Measurements from ENCODE around the gene IRX5.

The IRX5 gene

DNA sequence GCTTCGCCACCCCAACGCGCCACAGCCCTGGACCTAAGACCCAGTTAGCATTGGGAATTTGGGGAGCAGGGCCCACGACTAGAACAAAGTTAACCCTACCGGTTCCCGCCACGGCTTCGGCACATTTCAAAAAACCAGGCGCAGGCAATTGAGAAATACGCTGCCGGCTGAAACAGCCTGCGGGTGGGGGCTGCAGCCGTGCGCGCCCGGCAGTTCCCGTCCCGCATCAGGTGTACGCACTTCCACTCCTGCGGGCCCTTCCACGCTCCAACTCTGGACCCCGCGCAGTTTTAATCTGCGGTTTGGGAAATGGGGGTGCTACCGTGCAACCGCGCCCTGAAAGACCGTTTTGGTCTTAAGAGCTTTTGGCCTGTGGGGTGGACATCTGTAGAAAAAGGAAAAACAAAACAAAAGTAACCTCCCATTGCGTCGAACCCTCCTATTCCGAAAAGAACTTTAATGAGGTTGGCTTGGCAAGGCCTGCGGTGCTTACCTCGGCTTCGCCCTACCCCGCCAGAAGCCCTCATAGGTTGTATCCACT lies 7.1 kb downstream of the IRX5 start:
- TF ChIP-seq ZBTB7A (IDR thresholded peaks at IDR 0.05; ENCODE audit: low read depth): no peak
- no peak for TF ChIP-seq TAF1 (IDR thresholded peaks at IDR 0.05; ENCODE audit: low read depth)
- TF ChIP-seq CEBPB (IDR thresholded peaks at IDR 0.05): no peak
- TF ChIP-seq RAD21 (IDR thresholded peaks at IDR 0.05; ENCODE audit: low read depth): no peak
- no peak for TF ChIP-seq TCF12 (IDR thresholded peaks at IDR 0.05; ENCODE audit: low read depth)
- no peak for TF ChIP-seq EP300 (IDR thresholded peaks at IDR 0.05; ENCODE audit: borderline replicate concordance)
- no peak for TF ChIP-seq NFIC (IDR thresholded peaks at IDR 0.05)
- TF ChIP-seq FOXM1 (IDR thresholded peaks at IDR 0.05; ENCODE audit: borderline replicate concordance, low read depth): no peak

DNA sequence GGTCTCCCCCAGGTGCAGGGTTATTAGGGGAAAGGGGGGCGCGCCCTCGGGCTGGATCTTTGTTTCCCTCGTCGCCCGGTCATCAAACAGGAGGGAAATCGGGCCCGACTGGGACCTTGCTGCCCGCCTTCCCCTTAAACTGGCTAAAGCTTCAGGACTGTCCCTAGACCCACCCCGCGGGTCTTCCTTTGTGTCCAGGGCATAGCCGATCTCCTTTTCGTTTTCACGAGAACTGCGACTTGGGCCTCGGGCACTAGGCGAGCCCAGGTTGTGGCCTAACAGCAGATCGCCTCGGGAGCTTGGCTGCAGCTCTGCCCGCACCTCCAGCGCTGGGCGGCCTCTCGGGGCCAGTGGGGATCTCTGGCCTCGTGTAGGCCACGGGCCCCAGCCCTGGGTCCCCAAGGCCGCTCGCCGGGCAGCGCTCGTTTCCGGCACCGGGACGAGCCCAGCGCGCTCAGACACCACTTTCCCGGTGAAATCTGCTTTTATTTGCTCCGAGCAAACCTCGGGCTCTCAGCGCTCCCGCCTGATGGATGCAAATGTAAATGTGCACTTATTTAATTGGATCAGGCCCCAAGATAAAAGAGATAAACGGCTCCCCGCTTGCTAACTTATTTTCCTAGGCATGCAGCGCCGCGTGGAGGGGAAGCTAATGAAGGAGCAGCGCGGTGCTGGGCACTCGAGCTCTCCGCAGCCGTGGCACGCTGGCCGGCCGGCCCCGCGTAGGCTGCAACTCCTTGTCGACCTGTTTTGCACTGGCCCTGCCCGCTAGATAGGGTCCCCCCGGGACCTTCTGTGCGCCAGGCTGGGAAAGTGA lies 7.8 kb downstream of the IRX5 start:
- TF ChIP-seq ZBTB7A (IDR thresholded peaks at IDR 0.05; ENCODE audit: low read depth) (no peak), TAF1 (IDR thresholded peaks at IDR 0.05; ENCODE audit: low read depth) (no peak), TEAD4 (IDR thresholded peaks at IDR 0.05) (no peak), FOXM1 (IDR thresholded peaks at IDR 0.05; ENCODE audit: borderline replicate concordance, low read depth) (no peak), NFIC (IDR thresholded peaks at IDR 0.05) (no peak), RAD21 (IDR thresholded peaks at IDR 0.05; ENCODE audit: low read depth) (no peak), TCF12 (IDR thresholded peaks at IDR 0.05; ENCODE audit: low read depth) (no peak), YY1 (IDR thresholded peaks at IDR 0.05; ENCODE audit: low read depth) (no peak), CEBPB (IDR thresholded peaks at IDR 0.05) (no peak), EP300 (IDR thresholded peaks at IDR 0.05; ENCODE audit: borderline replicate concordance) (no peak)
- TF ChIP-seq, protein P1, sequence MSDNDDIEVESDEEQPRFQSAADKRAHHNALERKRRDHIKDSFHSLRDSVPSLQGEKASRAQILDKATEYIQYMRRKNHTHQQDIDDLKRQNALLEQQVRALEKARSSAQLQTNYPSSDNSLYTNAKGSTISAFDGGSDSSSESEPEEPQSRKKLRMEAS (IDR thresholded peaks at IDR 0.05): no peak
- TF ChIP-seq, protein P2, sequence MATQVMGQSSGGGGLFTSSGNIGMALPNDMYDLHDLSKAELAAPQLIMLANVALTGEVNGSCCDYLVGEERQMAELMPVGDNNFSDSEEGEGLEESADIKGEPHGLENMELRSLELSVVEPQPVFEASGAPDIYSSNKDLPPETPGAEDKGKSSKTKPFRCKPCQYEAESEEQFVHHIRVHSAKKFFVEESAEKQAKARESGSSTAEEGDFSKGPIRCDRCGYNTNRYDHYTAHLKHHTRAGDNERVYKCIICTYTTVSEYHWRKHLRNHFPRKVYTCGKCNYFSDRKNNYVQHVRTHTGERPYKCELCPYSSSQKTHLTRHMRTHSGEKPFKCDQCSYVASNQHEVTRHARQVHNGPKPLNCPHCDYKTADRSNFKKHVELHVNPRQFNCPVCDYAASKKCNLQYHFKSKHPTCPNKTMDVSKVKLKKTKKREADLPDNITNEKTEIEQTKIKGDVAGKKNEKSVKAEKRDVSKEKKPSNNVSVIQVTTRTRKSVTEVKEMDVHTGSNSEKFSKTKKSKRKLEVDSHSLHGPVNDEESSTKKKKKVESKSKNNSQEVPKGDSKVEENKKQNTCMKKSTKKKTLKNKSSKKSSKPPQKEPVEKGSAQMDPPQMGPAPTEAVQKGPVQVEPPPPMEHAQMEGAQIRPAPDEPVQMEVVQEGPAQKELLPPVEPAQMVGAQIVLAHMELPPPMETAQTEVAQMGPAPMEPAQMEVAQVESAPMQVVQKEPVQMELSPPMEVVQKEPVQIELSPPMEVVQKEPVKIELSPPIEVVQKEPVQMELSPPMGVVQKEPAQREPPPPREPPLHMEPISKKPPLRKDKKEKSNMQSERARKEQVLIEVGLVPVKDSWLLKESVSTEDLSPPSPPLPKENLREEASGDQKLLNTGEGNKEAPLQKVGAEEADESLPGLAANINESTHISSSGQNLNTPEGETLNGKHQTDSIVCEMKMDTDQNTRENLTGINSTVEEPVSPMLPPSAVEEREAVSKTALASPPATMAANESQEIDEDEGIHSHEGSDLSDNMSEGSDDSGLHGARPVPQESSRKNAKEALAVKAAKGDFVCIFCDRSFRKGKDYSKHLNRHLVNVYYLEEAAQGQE (IDR thresholded peaks at IDR 0.05; ENCODE audit: low read depth): no peak

DNA sequence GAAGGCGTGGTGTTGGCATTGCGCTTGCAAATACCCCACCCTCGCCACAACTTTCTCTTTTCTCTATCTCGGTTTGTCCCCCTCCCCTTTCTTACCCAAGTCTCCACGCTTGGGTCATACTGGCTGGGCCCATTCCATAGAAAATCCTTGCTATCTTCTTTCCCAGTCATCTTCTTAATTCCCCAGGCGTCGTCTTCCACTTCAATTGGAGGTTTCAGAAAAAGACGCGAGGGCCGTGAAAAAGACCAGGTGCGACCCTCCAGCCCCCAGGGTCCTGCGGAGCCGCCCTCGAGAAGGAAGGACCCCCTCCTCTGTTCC lies 8.3 kb downstream of the IRX5 start:
- TF ChIP-seq TEAD4 (IDR thresholded peaks at IDR 0.05): no peak
- TF ChIP-seq EGR1 (IDR thresholded peaks at IDR 0.05): no peak
- TF ChIP-seq TCF12 (IDR thresholded peaks at IDR 0.05; ENCODE audit: low read depth): no peak
- TF ChIP-seq, protein P2 (IDR thresholded peaks at IDR 0.05; ENCODE audit: low read depth): no peak
- TF ChIP-seq TAF1 (IDR thresholded peaks at IDR 0.05; ENCODE audit: low read depth): no peak
- no peak for TF ChIP-seq YY1 (IDR thresholded peaks at IDR 0.05; ENCODE audit: low read depth)
- TF ChIP-seq NFIC (IDR thresholded peaks at IDR 0.05): no peak
- TF ChIP-seq, protein P1 (IDR thresholded peaks at IDR 0.05): no peak
- TF ChIP-seq, protein P3, sequence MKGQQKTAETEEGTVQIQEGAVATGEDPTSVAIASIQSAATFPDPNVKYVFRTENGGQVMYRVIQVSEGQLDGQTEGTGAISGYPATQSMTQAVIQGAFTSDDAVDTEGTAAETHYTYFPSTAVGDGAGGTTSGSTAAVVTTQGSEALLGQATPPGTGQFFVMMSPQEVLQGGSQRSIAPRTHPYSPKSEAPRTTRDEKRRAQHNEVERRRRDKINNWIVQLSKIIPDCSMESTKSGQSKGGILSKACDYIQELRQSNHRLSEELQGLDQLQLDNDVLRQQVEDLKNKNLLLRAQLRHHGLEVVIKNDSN (IDR thresholded peaks at IDR 0.05): no peak
- TF ChIP-seq ZBTB7A (IDR thresholded peaks at IDR 0.05; ENCODE audit: low read depth): no peak
- no peak for TF ChIP-seq CEBPB (IDR thresholded peaks at IDR 0.05)
- no peak for TF ChIP-seq FOXM1 (IDR thresholded peaks at IDR 0.05; ENCODE audit: borderline replicate concordance, low read depth)
- TF ChIP-seq RAD21 (IDR thresholded peaks at IDR 0.05; ENCODE audit: low read depth): no peak
- TF ChIP-seq EP300 (IDR thresholded peaks at IDR 0.05; ENCODE audit: borderline replicate concordance): no peak
- no peak for TF ChIP-seq CREB1 (IDR thresholded peaks at IDR 0.05; ENCODE audit: low read depth)

DNA sequence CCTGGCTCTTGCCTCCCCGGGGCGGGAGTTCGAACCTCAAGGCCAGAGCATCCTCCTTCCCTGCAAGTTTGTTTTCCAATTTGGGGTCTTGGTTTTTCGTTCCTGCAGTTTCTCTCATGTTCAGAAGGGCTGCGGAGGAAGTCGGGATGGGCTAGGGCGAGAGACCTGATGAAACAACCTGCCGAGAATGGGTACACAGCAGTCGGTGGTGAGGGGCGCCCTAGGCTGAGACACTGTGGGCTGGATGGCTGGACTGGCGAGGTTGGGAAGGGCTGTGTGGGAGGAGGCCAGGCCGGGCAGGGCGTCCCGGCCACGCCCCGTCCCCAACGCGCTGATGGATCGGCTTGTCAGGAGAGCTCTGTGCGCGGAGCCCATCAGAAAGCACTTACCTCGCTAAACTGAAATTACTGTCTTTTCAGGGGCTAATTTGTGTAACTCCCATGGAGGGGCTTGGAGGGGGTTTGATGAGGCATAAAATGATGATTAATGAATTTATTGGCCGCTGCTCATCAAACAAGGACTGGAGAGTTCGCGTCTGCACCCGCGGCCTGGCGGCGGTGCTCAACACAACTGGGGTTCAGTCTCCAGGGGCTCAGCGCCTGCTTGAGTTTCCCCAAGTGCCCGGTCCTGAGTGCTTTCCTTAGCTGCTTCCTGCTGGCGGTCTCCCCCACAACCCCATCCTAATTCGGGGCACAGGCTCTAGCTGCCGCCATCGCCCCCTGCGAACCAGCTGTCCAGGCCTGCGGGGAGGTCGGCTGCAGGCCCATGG lies 9.0 kb downstream of the IRX5 start:
- no peak for TF ChIP-seq RAD21 (IDR thresholded peaks at IDR 0.05; ENCODE audit: low read depth)
- TF ChIP-seq, protein P3 (IDR thresholded peaks at IDR 0.05): no peak
- no peak for TF ChIP-seq NFIC (IDR thresholded peaks at IDR 0.05)
- no peak for TF ChIP-seq FOXM1 (IDR thresholded peaks at IDR 0.05; ENCODE audit: borderline replicate concordance, low read depth)

DNA sequence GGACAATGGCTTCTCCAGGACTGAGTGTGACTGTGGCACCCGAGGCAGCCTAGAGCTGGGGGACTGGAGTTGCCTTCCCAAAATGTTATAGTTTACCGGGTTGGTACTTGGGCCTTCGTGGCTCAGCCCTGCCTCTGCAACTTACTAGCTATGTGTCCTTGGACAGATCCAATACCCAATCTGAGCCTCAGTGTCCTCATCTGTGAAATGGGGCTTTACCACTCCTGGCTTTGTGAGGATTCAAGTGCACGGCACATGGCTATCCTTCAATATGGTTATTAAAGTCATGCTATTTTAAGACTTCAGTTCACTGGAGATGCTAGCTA lies 9.6 kb downstream of the IRX5 start:
- TF ChIP-seq ZBTB7A (IDR thresholded peaks at IDR 0.05; ENCODE audit: low read depth): no peak
- TF ChIP-seq, protein P3 (IDR thresholded peaks at IDR 0.05): no peak
- TF ChIP-seq TEAD4 (IDR thresholded peaks at IDR 0.05): no peak
- TF ChIP-seq TCF12 (IDR thresholded peaks at IDR 0.05; ENCODE audit: low read depth): no peak
- TF ChIP-seq NFIC (IDR thresholded peaks at IDR 0.05): no peak
- TF ChIP-seq CEBPB (IDR thresholded peaks at IDR 0.05): no peak
- TF ChIP-seq EGR1 (IDR thresholded peaks at IDR 0.05): no peak
- TF ChIP-seq EP300 (IDR thresholded peaks at IDR 0.05; ENCODE audit: borderline replicate concordance): no peak
- no peak for TF ChIP-seq FOXM1 (IDR thresholded peaks at IDR 0.05; ENCODE audit: borderline replicate concordance, low read depth)

Measured in Ishikawa (cell line).